Psoas muscle (tissue), 8 donors: Measurements from ENCODE around the gene POLD3. TPM values are rescaled to one million over a fixed set of nuclear protein-coding genes. Genes with fewer than 3 reads are reported as not detected.
"Not testable (repeated sequence)": the region's sequence is repeated elsewhere in the genome, so short reads cannot be mapped to it uniquely, and the experiment has no call there.

Experiments used
- ATAC-seq, 4 donors: fragments of 200-7000 bp; cut with Tn5 transposase; one replicate each; pipeline ENCODE4 v1.9.1; 2020; ENCODE audit warnings: moderate library complexity in 3 of 4, mild to moderate bottlenecking in 2 of 4
- DNase-seq, 2 donors: peaks; one replicate each; pipeline ENCODE4 v3.0.0-alpha.2; 2020
- H3K27ac ChIP-seq: fragments of 200-600 bp; one replicate; pipeline ENCODE4 v1.8.0; 2022
- H3K27me3 ChIP-seq, 3 donors: fragments of 200-600 bp in 1 of 3; one replicate each; pipeline versions ENCODE4 v1.6.1 to v1.8.0; 2013 to 2022; ENCODE audit warnings: low read length in 2 of 3, mild to moderate bottlenecking in 2 of 3, moderate library complexity in 1 of 3; ENCODE audit not compliant: insufficient read depth in 3 of 3
- H3K36me3 ChIP-seq, 2 donors: fragments of 200-600 bp in 1 of 2; one replicate each; pipeline versions ENCODE4 v1.6.1 to v1.8.0; 2013 to 2022; ENCODE audit warnings: low read depth in 1 of 2, mild to moderate bottlenecking in 1 of 2, moderate library complexity in 1 of 2; ENCODE audit not compliant: insufficient read depth in 1 of 2
- H3K4me1 ChIP-seq: fragments of 200-600 bp; one replicate; pipeline ENCODE4 v1.8.0; 2022
- H3K4me3 ChIP-seq: fragments of 200-600 bp; one replicate; pipeline ENCODE4 v1.8.0; 2022; ENCODE audit warnings: mild to moderate bottlenecking
- H3K9me3 ChIP-seq: fragments of 200-600 bp; one replicate; pipeline ENCODE4 v1.8.0; 2022
- CTCF ChIP-seq: fragments of 200-600 bp; IDR thresholded peaks from one replicate; pipeline ENCODE4 v1.8.0; 2022; ENCODE audit warnings: antibody characterized with exemption
- WGBS, 3 donors: extraction: QIAGEN DNeasy Blood & Tissue Kit; methylation state at CpG; one replicate each; pipeline versions ENCODE4 v1.1.6 to v1.1.7; 2013; 5-methylcytosine and 5-hydroxymethylcytosine counted together
- intact Hi-C, 2 donors: fragments of 100-400 bp; cut with DNase I; formaldehyde crosslinking; loops; one replicate each; pipeline versions ENCODE4 v1.11.0 to v1.14.2; 2022
- polyA plus RNA-seq, 3 donors: library from polyadenylated mRNA; stranded (reverse); fragments of 200-250 nt; gene quantifications; one replicate each; pipeline ENCODE4 v1.2.3, GENCODE V29; 2013
- total RNA-seq, 4 donors: library from RNA; stranded (reverse); fragmentation: NEBNext Ultra II Directional in 2 of 4; extraction: Animal tissue kit (Norgen Biotek cat#: 25700) in 2 of 4; gene quantifications; one replicate each; pipeline versions ENCODE4 v1.2.1 to v1.2.4, GENCODE V29; 2021 to 2023
- donor health status: healthy with polysubstance abuse.
- donor health status: DM: no; HTN: no; CAD: no; lungs with moderate emphysema.
- donor health status: Bipolar disorder and iron deficiency.
- donor health status: healthy.
- donor health status: DM: yes; HTN: yes; CAD: no.
- donor health status: DM: no; HTN: no; CAD: no.
- donor health status: DM: no; HTN: no; CAD: no.
- donor health status: DM: yes; HTN: yes; CAD: no.

POLD3 gene
- total and polyA plus RNA-seq, 7 donors, result 7.0 to 10.2 (median 7.8) TPM

- Histone ChIP-seq H3K9me3 (no peaks in the 10 kb centered on the region), H3K27me3 (no peaks in the 10 kb centered on the region), H3K4me3 (no peak overlapping the region), H3K27ac (no peak overlapping the region), H3K4me1 (no peaks in the 10 kb centered on the region), H3K36me3 (no peaks in the 10 kb centered on the region)
- TF ChIP-seq CTCF, result no peak
- DNase-seq, result no peak
- 65 to 80% (median 73%) methylated on average over 6 of the region's 6 CpGs for WGBS, 3 donors
- no peak for ATAC-seq
- intact Hi-C loops, result no loop called here
Measured at GRCh38 chr11:74577624-74578396, 14.6 kb upstream of the POLD3 start.

DNA sequence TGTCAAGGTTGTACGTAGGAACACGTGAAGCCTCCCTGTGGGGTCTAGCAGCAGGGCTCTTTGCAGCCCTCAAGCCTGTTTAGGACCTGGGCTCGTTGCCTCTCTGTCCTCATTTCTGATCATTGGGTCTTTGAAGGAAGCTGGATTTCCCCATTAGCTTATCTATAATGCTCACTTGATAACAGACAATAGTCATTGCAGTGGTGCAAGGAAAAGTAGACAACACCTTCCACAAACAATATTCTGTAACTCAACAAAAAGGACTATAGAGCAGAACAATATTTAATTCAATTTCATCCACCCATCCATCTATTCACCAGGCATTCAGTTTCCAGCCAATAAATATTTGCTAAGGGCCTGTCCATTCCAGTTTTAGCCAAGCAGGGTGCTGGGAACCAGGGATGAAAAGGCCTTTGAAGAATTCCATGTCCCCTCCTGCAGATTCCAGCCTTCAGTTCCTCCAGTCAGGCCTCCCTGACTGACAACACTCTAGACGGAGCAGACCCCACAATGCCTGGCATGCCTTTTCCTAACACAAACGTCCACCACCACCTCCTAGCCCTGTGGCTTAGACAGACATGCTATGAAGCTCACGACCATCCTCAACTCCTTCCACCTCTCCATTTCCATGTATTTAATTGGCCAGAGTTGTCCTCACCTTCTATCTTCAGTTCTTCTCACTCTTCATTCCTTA, 12.7 kb upstream of the POLD3 start:
- Histone ChIP-seq H3K4me1 (no peaks in the 10 kb centered on the region), H3K27ac (no peak overlapping the region), H3K36me3 (no peaks in the 10 kb centered on the region), H3K27me3 (no peaks in the 10 kb centered on the region), H3K9me3 (no peaks in the 10 kb centered on the region), H3K4me3 (no peak overlapping the region)
- DNase-seq (no peak), ATAC-seq (no peak)
- WGBS, 3 donors, result 64 to 74% (median 65%) methylated on average over 6 of the region's 6 CpGs
- intact Hi-C loops, result no loop called here
- TF ChIP-seq CTCF, result no peak

DNA sequence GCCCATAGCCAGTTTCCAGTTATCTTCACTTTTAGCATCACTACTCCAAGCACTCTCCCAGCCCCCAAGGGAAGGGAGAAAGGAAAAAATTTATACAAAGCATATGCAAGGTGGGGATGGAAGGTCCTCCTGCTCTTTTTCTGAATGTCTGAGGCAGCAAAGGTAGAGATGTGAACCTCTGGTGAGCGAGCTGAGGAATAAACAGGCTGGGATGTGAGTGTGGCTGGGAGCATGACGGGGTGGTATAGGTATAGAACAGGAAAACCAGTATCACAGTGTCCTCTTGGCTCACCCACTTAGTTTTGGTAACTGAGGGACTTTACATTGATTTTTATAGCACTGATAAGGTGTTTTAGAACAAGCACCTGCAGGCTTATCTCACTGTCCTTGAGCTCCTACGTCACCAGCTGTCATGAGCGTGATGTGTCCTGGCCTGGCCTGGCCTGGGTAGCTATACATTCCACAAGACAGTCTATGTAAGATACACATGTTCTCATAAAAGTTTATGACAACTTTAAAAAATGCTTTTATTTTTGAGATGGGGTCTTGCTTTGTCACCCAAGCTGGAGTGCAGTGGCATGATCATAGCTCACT, 10.3 kb upstream of the POLD3 start:
- H3K27ac ChIP-seq, result no peak overlapping the region
- H3K4me3 ChIP-seq, result no peak overlapping the region
- WGBS, 3 donors, result 95% methylated on average over 4 of the region's 4 CpGs
- no peak for TF ChIP-seq CTCF
- ATAC-seq (no peak), DNase-seq (no peak)
- no peaks in the 10 kb centered on the region for H3K9me3 ChIP-seq
- no peaks in the 10 kb centered on the region for H3K4me1 ChIP-seq
- no peaks in the 10 kb centered on the region for H3K36me3 ChIP-seq
- intact Hi-C loops, result no loop called here
- no peaks in the 10 kb centered on the region for H3K27me3 ChIP-seq

- Histone ChIP-seq H3K4me3 (no peak overlapping the region), H3K4me1 (no peaks in the 10 kb centered on the region), H3K9me3 (no peaks in the 10 kb centered on the region), H3K27ac (no peak overlapping the region), H3K27me3 (no peaks in the 10 kb centered on the region), H3K36me3 (no peaks in the 10 kb centered on the region)
- intact Hi-C loops, result no loop called here
- TF ChIP-seq CTCF, result no peak
- 70 to 75% (median 74%) methylated on average over 3 of the region's 3 CpGs for WGBS, 3 donors
- ATAC-seq (no peak), DNase-seq (no peak)
Measured at GRCh38 chr11:74583024-74583624, 9.3 kb upstream of the POLD3 start.

DNA sequence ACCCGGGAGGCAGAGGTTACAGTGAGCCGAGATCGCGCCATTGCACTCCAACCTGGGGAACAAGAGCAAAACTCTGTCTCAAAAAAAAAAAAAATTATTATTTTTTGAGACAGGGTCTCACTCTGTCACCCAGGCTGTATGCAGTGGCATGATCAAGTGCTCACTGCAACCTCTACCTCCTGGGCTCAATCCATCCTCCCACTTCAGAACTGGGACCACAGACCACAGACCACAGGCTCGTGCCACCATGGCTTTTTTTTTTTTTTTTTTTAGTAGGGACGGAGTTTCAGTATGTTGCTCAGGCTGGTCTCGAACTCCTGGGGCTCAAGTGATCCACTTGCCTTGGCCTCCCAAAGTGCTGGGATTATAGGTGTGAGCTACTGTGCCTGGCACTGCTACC, 1.9 kb upstream of the POLD3 start:
- WGBS, 3 donors, result 91 to 93% (median 93%) methylated on average over 6 to 7 of the region's 7 CpGs
- ATAC-seq, DNase-seq, H3K4me3 ChIP-seq, H3K9me3 ChIP-seq, H3K27ac ChIP-seq, H3K27me3 ChIP-seq, intact Hi-C loops: not testable (repeated sequence)
- Histone ChIP-seq H3K36me3 (peaks cover 0 to 17% of the 10 kb centered on the region in 2 donors), H3K4me1 (peaks cover 13% of the 10 kb centered on the region)
